GM19468 (cell line): Measurements from ENCODE around the gene CYP51A1.
A peak's percentile ranks its signal among the peaks of the same experiment; 100 is the strongest.
"Not testable (repeated sequence)": the region's sequence is repeated elsewhere in the genome, so short reads cannot be mapped to it uniquely, and the experiment has no call there.

Experiments
- ATAC-seq: cut with Tn5 transposase; IDR thresholded peaks from one replicate; pipeline ENCODE4 v1.9.1; 2021; ENCODE audit warnings: mild to moderate bottlenecking, moderate library complexity, moderate number of reproducible peaks; ENCODE audit not compliant: unreplicated experiment; ENCODE audit errors: extremely low read depth

The CYP51A1 gene

DNA sequence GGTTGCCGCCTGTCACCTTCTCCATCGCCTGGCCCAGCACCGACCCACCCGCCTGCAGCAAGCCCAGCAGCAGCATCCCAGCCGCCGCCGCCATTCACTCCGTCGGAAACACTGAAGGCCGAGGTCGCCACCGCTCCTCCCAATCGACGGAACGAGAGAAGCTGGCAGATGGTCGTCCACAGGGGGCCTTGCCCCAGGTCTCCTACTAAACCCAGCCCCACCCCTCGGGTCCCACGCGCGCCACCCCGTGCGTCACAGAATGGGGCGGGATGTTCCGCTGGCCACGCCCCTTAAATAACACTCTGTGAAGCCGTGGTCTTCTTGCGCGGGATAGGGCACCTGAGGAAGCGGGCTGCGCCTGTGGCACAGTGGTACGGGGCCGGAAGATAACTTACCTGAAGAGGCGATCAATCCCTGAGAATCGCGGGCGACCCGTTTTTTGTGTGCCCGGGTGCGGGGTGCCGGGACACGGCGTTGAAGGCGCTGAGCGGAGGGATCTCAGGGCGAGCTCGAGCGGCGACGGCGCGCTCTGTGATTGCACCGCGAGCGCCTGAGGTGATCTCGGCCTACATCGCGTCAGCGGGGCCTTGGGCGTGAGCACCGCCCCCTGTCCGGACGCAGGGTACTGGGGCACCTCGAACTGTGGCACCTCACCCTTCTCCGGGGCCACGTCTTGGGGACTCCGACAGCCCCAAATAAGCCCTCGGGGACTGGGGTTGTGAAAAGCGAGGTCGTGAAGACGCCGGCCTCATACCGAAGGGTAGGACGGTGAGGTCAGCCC lies at the start of gene CYP51A1:
TSS of gene CYP51A1 (minus strand) at position 207 of the 781 bp plus-strand sequence. CDS start at position 94, 113 bp downstream.
- ATAC-seq, result peak; percentile 61

DNA sequence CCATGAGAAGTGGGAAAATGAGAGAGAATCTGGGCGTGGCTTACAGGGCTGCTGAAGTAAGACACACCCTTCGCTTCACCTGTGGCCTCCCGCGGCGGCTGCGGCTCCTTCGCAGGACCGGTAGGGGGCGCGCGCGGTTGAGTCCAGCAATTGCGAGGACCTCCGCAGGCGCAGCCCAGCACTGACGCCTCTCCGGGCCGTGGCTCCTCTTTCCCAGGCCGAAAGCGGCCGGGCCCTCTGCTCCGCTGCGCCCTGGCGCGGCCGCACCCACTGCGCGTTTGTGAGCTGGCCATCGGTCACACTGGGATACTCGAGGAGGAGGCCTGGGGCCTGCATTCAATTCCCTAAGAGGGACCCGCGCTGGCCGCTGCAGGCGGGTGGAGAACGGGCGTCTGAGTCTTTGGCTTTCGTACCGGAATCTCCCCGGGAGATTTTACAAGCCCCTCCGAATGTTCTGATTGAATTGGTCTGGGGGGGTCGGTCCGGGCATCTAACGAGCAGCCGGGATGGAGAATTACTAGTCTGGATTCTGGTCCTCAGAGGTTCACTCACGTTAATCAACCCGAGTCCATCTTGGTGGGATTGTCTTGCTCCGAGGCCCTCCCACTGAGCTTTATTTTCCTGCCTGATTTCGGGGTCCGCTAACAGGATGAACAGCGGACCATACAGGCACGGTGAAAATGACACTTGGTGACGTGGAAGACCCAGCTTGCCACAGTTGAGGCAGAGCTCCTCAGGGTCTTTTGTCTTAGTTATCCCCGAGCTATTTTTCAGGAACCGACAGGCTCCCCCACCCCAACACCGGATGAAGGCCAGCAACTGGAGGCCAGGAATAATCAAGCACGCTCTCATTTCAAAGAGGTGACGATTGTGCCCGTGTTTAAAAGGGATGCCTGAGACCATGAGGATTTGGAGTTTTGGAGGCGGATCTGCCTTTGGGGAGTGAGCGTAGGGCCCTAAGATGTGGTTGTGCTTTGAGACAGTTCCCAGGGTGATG lies 44.9 kb upstream of the CYP51A1 start, which contains the start of gene LRRD1:
TSS of gene LRRD1 (minus strand) at position 215 of the 997 bp plus-strand sequence. CDS start 13,940 bp downstream, outside the sequence.
- ATAC-seq, result peak; percentile 93

DNA sequence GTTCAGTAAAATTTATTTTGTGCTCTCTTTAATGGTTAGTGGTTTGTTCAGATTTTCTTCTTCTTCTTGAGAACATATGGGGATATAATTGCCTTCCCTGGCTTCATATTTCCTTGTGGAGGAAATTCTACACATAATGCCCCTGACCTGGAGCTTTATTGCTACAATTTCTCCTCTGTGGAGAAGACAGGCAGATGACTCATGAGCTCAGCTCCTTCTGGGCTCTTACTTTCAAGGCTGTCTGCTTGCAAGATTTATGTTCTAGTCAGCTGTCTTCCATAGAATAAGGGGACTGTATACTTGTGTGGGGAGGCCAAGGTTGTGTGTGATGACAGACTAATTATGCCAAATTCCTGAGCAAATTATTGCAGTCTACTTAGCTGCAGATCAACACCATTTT lies 43.1 kb upstream of the CYP51A1 start:
- no peak for ATAC-seq

DNA sequence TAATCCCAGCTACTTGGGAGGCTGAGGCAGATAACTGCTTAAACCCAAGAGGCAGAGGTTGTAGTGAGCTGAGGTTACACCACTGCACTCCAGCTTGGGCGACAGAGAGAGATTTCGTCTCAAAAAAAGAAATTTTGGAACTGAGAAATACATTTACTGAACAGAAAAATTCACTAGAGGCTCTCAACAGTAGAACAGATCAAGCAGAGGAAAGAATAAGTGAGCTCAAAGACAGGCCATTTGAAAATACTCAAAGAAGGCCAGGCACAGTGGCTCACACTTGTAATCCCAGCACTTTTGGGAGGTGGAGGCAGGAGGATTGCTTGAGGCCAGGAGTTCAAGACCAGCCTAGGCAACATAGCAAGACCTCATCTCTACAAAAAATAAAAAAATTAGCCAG lies 35.3 kb upstream of the CYP51A1 start:
- ATAC-seq, result not testable (repeated sequence)

DNA sequence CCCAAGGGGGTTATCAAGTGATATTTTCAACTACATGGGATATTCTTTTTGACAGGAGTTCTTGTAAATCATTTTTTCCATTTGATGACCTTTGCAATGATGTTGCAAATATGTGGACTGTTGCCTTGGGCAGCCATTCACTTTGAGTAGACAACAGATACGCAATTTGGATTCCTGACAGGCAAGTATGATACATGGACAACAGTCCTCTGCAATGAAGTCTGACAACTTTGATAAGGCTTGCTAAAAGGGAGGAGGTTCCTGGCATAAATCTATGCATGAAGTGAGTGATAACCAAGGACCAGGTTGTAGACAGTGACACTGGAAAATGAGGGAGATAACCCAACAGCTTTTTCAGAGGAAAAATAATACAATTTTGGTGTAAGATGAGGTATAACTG lies 27.0 kb upstream of the CYP51A1 start:
- ATAC-seq, result no peak

DNA sequence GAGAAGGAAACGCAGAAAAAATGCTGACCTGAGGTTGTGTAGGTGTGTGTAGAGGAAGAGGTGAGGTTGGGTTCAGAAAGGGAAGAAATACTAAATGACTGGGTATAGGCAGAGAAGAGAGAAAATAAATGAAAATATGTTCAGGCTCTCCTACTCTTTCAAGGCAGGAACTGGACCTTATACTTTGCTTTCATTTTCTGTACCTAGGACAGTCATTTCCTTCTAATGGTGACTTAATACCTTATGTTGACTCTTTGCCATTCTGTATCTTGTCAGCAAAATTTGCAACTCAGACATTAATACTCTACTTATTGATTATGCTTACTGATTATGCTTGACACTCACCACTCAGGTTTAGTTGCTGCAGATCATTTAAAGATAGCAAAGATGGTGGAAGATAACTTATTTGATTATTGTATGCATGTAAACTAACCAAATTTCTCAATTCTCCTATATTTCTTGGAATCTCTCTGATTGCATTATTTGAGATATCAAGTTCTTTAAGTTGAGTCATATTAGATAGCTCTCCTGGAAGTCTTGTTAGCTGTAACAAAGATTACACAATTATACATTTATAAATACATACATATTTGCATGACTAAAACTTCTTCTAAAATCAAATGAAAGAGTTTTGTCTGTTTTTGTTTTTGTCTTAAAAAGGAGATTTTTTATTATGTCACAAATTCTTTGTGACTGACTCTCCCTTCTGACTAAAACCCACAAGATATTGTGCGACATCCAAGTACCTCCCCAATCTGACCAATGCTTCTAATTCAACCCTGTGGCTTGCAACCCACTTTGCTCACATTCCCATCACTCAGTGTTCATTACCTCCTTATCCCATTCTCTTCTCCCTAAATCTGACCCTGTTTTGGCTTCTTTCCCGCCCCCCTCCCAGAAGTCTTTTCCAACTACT lies 24.6 kb upstream of the CYP51A1 start:
- ATAC-seq, result peak; percentile 66

DNA sequence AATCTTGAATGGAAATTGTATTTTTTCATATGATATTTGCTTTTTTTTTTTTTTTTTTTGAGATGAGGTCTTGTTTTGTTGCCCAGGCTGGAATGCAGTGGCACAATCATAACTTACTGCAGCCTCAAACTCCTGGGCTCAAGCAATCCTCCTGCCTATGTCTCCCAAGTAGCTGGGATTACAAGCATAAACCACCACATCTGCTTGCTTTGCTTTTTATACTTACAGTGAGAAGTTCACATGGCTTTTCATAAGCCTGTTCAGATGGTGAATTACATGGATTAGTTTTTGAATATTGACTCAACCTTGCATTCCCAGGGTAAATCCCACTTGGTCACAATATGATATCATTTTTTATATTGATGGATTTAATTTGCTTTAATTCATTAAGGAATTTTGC lies 22.7 kb upstream of the CYP51A1 start:
- no peak for ATAC-seq

DNA sequence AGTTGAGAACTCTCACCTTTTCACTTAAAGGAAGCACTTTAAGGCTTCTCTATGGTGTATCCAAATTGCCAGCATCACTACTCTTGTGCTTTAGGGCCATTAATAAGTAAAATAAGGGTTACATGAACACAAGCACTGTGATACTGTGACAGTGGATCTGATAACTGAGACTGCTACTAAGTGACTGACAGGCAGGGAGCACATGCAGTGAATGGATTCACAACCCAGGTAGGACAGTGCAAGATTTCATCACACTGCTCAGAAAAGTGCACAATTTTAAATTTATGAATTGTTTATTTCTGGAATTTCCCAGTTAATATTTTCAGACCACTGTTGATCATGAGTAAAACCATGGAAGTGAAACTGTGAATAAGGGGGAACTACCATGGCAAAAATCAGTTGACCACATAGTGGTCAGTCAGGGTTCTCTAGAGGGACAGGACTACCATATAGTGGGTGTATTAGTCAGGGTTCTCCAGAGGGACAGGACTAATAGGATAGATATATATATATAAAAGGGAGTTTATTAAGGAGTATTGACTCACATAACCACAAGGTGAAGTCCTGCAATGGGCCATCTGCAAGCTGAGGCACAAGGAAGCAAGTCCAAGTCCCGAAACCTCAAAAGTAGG lies 20.9 kb upstream of the CYP51A1 start:
- ATAC-seq, result no peak

DNA sequence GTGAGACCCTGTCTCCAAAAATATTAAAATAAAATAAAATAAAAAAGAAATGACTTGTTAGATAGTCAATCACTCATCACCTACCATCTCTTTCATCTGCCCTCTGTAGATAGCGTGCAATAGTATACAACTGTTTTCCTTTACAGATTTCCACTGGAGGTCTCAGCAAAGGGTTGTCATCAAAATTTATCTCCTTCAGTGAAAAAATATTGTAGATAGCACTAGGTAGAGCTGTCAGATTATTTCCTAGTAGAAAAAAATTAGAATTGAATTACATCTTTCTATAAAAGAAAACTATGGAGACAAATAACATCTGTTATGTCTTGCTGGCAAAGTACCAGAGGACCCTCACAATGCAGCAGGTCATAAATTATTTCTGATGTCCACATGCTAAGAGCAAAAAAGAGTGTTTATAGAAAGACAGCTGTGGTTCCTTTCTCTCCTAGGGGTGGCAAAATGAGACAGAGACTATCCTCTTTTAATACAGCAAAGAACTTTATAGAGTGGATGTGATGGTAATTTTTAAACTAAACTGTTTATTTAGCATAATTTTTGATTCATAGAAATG lies 16.3 kb upstream of the CYP51A1 start:
- ATAC-seq, result no peak

DNA sequence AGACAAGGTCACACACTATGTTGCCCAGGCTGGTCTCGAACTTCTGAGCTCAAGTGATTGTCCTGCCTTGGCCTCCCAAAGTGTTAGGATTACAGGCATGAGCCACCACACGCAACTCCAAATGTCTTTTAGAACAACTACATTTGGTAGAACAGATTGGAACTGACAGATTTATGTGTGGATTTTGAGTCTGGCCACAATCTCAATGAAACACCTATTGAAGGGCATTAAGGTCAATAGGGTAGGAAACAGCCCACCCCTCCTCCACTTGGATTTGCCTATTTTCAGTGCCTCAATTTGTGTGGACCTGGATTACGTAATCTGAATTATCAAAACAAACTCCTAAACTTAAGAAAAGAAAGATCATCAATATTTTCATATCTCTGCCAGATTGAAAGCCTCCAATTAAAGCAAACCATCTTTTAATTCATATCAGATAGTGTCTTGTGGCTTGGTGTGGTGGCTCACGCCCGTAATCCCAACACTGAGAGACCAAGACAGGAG lies 15.5 kb upstream of the CYP51A1 start:
- ATAC-seq, result no peak

DNA sequence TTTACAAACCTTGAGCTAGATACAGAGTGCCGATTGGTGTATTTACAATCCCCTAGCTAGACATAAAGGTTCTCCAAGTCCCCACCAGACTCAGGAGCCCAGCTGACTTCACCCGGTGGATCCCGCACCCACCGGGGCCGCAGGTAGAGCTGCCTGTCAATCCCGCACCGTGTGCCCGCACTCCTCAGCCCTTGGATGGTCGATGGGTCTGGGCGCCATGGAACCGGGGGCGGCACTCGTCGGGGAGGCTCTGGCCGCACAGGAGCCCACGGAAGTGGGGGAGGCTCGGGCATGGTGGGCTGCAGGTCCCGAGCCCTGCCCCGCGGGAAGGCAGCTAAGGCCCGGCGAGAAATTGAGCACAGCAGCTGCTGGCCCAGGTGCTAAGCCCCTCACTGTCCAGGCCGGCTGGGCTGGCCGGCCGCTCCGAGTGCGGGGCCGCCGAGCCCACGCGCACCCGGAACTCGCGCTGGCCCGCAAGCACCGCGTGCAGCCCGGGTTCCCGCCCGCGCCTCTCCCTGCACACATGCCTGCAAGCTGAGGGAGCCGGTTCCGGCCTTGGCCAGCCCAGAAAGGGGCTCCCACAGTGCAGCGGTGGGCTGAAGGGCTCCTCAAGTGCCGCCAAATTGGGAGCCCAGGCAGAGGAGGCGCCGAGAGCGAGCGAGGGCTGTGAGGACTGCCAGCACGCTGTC lies 9.1 kb upstream of the CYP51A1 start:
- ATAC-seq, result not testable (repeated sequence)

DNA sequence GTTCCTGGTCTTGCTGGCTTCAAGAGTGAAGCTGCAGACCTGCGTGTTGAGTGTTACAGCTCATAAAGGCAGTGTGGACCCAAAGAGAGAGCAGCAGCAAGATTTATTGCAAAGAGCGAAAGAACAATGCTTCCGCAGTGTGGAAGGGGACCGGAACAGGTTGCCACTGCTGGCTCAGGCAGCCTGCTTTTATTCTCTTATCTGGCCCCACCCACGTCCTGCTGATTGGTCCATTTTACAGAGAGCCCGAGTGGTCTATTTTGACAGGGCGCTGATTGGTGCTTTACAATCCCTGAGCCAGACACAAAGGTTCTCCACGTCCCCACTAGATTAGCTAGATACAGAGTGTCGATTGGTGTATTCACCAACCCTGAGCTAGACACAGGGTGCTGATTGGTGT lies 8.5 kb upstream of the CYP51A1 start:
- ATAC-seq, result not testable (repeated sequence)

DNA sequence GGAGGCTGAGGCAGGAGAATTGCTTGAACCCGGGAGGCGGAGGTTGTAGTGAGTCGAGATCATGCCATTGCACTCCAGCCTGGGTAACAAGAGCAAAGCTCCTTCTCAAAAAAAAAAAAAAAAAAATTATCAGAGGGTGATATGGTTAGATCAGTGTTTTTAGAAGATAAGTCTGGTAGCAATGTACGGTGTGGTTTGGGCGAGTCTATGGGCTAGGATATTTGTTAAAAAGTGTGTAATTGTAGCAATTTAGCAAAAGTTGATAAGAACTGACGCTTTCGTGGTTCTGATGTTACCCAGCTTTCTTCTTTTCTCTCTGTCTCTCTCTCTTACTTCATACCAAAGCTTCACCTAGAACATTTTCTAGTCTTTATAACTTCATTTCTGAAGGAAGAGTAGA lies 6.9 kb upstream of the CYP51A1 start:
- ATAC-seq, result no peak

DNA sequence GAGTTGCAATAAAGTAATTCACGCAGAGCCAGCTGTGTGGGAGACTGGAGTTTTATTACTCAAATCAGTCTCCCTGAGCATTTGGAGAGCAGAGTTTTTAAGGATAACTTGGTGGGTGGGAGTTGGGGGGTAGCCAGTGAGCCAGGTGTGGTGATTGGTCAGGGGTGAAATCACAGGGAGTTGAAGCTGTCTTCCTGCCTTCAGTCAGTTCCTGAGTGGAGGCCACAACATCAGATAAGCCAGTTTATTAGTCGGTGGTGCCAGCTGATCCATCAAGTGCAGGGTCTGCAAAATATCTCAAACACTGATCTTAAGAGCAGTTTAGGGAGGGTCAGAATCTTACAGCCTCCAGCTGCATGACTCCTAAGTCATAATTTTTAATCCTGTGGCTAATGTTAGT lies 3.3 kb upstream of the CYP51A1 start:
- no peak for ATAC-seq

DNA sequence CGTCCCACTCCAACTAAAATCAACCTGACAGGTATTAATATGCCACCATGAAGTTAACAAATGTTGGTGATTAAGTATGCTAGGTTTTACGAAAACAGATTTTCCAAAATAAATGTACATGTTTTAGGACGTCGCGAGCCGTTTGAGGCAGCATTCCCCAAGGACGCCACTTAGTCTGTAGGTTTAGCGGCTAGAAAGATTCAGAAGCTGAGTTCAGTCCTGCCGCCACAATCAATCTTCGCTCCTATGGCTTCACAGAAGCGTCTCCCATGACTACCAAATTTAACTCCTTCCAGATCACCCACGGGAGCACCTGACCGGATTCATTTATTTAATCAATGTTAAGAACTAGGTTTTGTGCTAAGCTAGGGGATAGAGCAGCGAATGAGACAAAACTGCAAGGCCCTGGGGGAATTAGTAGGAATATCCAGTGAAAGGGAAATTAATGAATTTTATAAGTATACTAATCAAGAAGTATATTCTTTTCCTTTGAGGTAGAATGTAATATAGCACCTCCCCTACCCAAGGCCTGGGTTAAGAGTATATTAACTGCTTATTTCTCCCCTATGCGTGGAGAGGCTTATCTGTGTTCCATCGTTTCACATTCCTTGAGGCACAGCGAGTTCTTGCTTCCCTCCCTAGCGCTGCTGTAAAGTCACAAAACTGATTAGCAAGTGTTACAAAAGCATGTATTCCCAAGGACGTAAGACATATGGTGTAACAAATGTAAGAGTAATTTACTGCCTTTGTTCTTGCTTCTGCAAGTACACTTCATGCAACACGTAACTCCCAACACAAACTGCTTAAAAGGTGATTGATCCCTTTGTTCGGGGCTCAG lies 994 bp upstream of the CYP51A1 start:
- no peak for ATAC-seq

DNA sequence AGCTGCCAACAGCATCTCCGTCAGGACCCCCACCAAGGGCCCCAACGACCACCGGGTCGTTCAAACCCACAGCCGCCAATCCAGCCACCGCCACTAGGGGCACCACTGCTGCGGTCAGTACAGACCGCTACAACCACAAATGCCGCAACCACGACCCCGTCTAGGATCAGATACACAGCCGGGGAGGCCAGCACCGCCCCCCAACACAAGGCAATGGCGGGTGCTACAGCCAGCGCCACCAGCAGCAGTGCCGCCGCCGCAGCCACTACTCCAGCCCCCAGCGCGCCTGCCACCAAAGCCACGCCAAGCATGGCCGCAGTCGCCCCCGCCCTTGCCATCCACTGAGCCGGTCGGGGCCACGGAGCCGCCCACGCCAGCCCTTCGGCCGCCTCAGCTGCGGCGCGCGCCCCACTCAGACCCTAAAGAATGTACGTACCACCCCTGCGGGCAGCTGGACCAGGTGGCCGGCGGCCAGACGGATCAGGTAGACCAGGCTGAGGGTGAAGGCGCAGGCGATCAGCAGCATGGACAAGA lies 473 bp downstream of the CYP51A1 start:
- peak; percentile 3 for ATAC-seq

DNA sequence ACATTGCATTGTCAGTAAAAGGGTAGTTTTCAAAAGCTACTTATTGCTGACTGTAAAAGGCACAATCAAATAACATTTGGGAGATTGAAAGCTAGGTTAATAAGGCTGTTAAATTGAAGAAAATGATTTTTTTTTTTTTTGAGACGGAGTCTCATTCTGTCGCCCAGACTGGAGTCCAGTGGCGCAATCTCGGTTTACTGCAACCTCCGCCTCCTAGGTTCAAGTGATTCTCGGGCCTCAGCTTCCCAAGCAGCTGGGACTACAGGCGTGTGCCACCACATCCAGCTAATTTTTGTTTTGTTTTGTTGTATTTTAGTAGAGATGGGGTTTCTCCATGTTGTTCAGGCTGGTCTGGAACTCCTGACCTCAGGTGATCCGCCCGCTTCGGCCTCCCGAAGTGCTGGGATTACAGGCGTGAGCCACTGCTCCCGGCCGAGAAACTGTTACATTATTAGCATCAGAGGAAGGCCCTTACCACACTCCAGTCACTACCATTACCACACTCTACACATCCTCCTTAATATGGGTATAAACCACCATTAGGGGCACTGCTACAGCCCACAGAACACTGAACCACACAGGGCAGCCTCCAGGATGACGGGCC lies 1.0 kb downstream of the CYP51A1 start:
- peak; percentile 3 for ATAC-seq
